Gastroesophageal sphincter (tissue), 4 donors: ENCODE measurements around the gene CAMK1D. TPM values are rescaled to one million over a fixed set of nuclear protein-coding genes. Genes with fewer than 3 reads are reported as not detected.

Source experiments
- ATAC-seq: fragments of 150-250 bp; one replicate; pipeline ENCODE4 v1.9.1; 2016; ENCODE audit warnings: mild to moderate bottlenecking, moderate library complexity
- H3K27ac ChIP-seq, 4 donors: fragments of 200-600 bp; sonication (generic) in 3 of 4; 1 replicate in 3 of 4; 2 replicates in 1 of 4; pipeline ENCODE4 v1.5.1; 2016 to 2019
- H3K27me3 ChIP-seq: fragments of 200-600 bp; sonication (generic); one replicate; pipeline ENCODE4 v1.5.1; 2019
- H3K36me3 ChIP-seq, 2 donors: fragments of 200-600 bp; sonication (generic); one replicate each; pipeline ENCODE4 v1.5.1; 2019; ENCODE audit warnings: control low read depth in 1 of 2
- H3K4me1 ChIP-seq, 3 donors: fragments of 200-600 bp; sonication (generic); 1 replicate in 2 of 3; 2 replicates in 1 of 3; pipeline ENCODE4 v1.5.1; 2016 to 2019; ENCODE audit warnings: control low read depth in 2 of 3
- H3K4me3 ChIP-seq, 2 donors: fragments of 200-600 bp; sonication (generic); one replicate each; pipeline ENCODE4 v1.5.1; 2019; ENCODE audit warnings: mild to moderate bottlenecking in 1 of 2, moderate library complexity in 1 of 2
- H3K9me3 ChIP-seq, 3 donors: fragments of 200-600 bp; sonication (generic); one replicate each; pipeline ENCODE4 v1.5.1; 2017 to 2019; ENCODE audit warnings: control low read depth in 2 of 3
- CTCF ChIP-seq, 4 experiments: fragments of 200-600 bp in 2 of 4; fragments of 450-650 bp in 2 of 4; sonication (generic) in 1 of 4; IDR thresholded peaks; one replicate each; pipeline ENCODE4 v1.5.1; 2017 to 2019; ENCODE audit warnings: antibody characterized with exemption in 4 of 4, mild to moderate bottlenecking in 2 of 4, moderate library complexity in 2 of 4
- EP300 ChIP-seq: sonication (generic); formaldehyde crosslinking; IDR thresholded peaks from one replicate; pipeline ENCODE4 v1.6.1; 2017; ENCODE audit warnings: antibody characterized with exemption, mild to moderate bottlenecking
- POLR2A ChIP-seq, 2 donors: fragments of 450-650 bp; IDR thresholded peaks; one replicate each; pipeline ENCODE4 v1.6.1; 2017; ENCODE audit warnings: antibody characterized with exemption in 2 of 2, mild to moderate bottlenecking in 2 of 2, moderate library complexity in 1 of 2
- POLR2AphosphoS5 ChIP-seq: sonication (generic); formaldehyde crosslinking; IDR thresholded peaks from one replicate; pipeline ENCODE4 v1.6.1; 2017; ENCODE audit warnings: antibody characterized with exemption
- WGBS, 2 donors: methylation state at CpG; one replicate each; pipeline ENCODE4 v1.1.5; 2018; ENCODE audit warnings: low coverage in 1 of 2; 5-methylcytosine and 5-hydroxymethylcytosine counted together
- total RNA-seq, 4 donors: library from RNA; depleted of rRNA; stranded (reverse); fragments of >200 nt; gene quantifications; one replicate each; pipeline ENCODE4 v1.1.0, GENCODE V29; 2016

CAMK1D gene
- total RNA-seq, 4 donors from 2014 or later: 11.6 to 18.3 (median 15.3) TPM

GRCh38 chr10:12592967-12593366 lies 243.6 kb downstream of the CAMK1D start:
- TF ChIP-seq POLR2AphosphoS5 (no peak), EP300 (no peak), CTCF (IDR thresholded peaks at IDR 0.05) (no peak), POLR2A (IDR thresholded peaks at IDR 0.05) (no peak)
- 89% methylated on average over 3 of the region's 5 CpGs; no CpG with 5 or more reads in 1 of the 2 donors for WGBS, 2 donors
- Histone ChIP-seq H3K27me3 (no peaks in the 10 kb centered on the region), H3K4me3 (no peak overlapping the region), H3K4me1 (peaks cover 0 to 52% (median 0%) of the 10 kb centered on the region in 3 donors), H3K9me3 (no peaks in the 10 kb centered on the region), H3K36me3 (no peaks in the 10 kb centered on the region), H3K27ac (no peak overlapping the region)
- ATAC-seq: no peak

GRCh38 chr10:12594448-12594944 lies 245.1 kb downstream of the CAMK1D start:
- TF ChIP-seq POLR2AphosphoS5 (no peak), POLR2A (IDR thresholded peaks at IDR 0.05) (no peak), EP300 (no peak), CTCF (IDR thresholded peaks at IDR 0.05) (no peak)
- Histone ChIP-seq H3K4me3 (no peak overlapping the region), H3K27me3 (no peaks in the 10 kb centered on the region), H3K9me3 (no peaks in the 10 kb centered on the region), H3K4me1 (peaks cover 0 to 38% (median 0%) of the 10 kb centered on the region in 3 donors), H3K36me3 (no peaks in the 10 kb centered on the region), H3K27ac (peak overlapping the region in 2 of 4 donors; percentile 14 to 21)
- 57 to 62% methylated on average over 7 to 8 of the region's 8 CpGs for WGBS, 2 donors
- ATAC-seq: peak; percentile 50

- H3K4me3 ChIP-seq: no peak overlapping the region
- ATAC-seq: no peak
- H3K9me3 ChIP-seq: no peaks in the 10 kb centered on the region
- peaks cover 0 to 22% (median 0%) of the 10 kb centered on the region in 3 donors for H3K4me1 ChIP-seq
- H3K36me3 ChIP-seq: no peaks in the 10 kb centered on the region
- no peaks in the 10 kb centered on the region for H3K27me3 ChIP-seq
- H3K27ac ChIP-seq: no peak overlapping the region
- WGBS, 2 donors: 91 to 95% methylated on average over 2 of the region's 2 CpGs
- TF ChIP-seq POLR2A (IDR thresholded peaks at IDR 0.05): no peak
- no peak for TF ChIP-seq EP300
Observed at GRCh38 chr10:12595936-12596576, 246.7 kb downstream of the CAMK1D start.

GRCh38 chr10:12597176-12597575 lies 247.8 kb downstream of the CAMK1D start:
- H3K36me3 ChIP-seq: no peaks in the 10 kb centered on the region
- H3K4me3 ChIP-seq: no peak overlapping the region
- WGBS, 2 donors: 67 to 83% methylated on average over 1 to 2 of the region's 6 CpGs
- H3K9me3 ChIP-seq: no peaks in the 10 kb centered on the region
- ATAC-seq: no peak
- peaks cover 0 to 19% (median 0%) of the 10 kb centered on the region in 3 donors for H3K4me1 ChIP-seq
- H3K27me3 ChIP-seq: no peaks in the 10 kb centered on the region
- H3K27ac ChIP-seq: no peak overlapping the region
- TF ChIP-seq CTCF (IDR thresholded peaks at IDR 0.05): no peak
- TF ChIP-seq POLR2A (IDR thresholded peaks at IDR 0.05): no peak
- TF ChIP-seq POLR2AphosphoS5: no peak
- no peak for TF ChIP-seq EP300

GRCh38 chr10:12597788-12598765 lies 248.7 kb downstream of the CAMK1D start:
- no peaks in the 10 kb centered on the region for H3K9me3 ChIP-seq
- no peak for ATAC-seq
- TF ChIP-seq CTCF (IDR thresholded peaks at IDR 0.05): no peak
- TF ChIP-seq EP300: no peak
- TF ChIP-seq POLR2A (IDR thresholded peaks at IDR 0.05): no peak
- no peak for TF ChIP-seq POLR2AphosphoS5
- no peak overlapping the region for H3K27ac ChIP-seq
- no peaks in the 10 kb centered on the region for H3K36me3 ChIP-seq
- WGBS, 2 donors: 70 to 77% methylated on average over 7 to 14 of the region's 15 CpGs
- no peak overlapping the region for H3K4me3 ChIP-seq
- H3K27me3 ChIP-seq: no peaks in the 10 kb centered on the region
- H3K4me1 ChIP-seq: peaks cover 0 to 17% (median 0%) of the 10 kb centered on the region in 3 donors
